PC-9 (cell line): ENCODE results near the gene REL.

Source experiments
- CTCF ChIP-seq: fragments of 200-600 bp; sonication (generic); conservative IDR thresholded peaks from 2 replicates; pipeline ENCODE4 v1.6.1; 2017; ENCODE audit warnings: mixed run types, antibody characterized with exemption, mild to moderate bottlenecking, moderate library complexity
- EZH2 ChIP-seq: fragments of 200-600 bp; sonication (generic); IDR thresholded peaks from 2 replicates; pipeline ENCODE4 v1.8.0; 2017; ENCODE audit warnings: antibody characterized with exemption, low read depth

- TF ChIP-seq CTCF, result no peak
- TF ChIP-seq EZH2, result no peak
Measured at GRCh38 chr2:60844105-60844504, 37.3 kb upstream of the REL start.
